ENCODE measurements around the gene NCMAP. TPM values are rescaled to one million over a fixed set of nuclear protein-coding genes. Genes with fewer than 3 reads are reported as not detected.

Gene NCMAP
- total RNA-seq, 2 experiments from 2014 or later, result not detected

DNA sequence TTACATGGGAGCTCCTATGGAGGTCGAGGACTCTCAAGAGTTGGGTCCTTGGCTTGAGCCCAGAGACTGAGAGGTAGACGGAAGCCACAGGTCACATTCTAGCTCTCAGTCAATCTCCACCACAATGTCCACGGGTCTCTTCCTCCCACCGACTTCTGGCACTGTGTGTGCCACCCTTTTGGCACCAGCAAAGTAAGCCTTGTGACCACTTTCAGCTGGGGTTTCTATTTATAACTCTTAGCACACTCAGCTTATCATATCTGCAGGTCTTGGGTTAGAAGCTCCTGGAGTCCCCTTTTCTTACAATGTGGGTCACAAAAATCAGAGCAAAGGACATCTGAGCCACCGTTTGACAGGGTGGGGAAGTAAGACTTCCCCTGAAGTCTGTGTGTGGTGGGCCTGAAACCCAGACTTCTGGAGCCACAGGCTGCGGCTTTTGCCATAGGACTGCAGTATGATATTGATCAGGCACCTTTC is 28.3 kb downstream of the NCMAP start:
- H3K36me3 Mint-ChIP-seq (ENCODE audit: low read depth), result no peaks in the 10 kb centered on the region
- POLR2A ChIA-PET, result no interaction called here
- H3K9me3 Mint-ChIP-seq, result no peaks in the 10 kb centered on the region
- H3K27ac Mint-ChIP-seq, result no peak overlapping the region
- CTCF ChIA-PET, result interaction anchor here (0.6 to 0.9 kb wide), 2 partner anchors 24 to 169 kb away, joined by 3 read pairs; partner anchors contain the start of gene NIPAL3
- peaks cover 6% of the 10 kb centered on the region for H3K27me3 Mint-ChIP-seq
- DNase-seq, result no peak
- H3K4me1 Mint-ChIP-seq, result peaks cover 8% of the 10 kb centered on the region
- no peak overlapping the region for H3K4me3 Mint-ChIP-seq

DNA sequence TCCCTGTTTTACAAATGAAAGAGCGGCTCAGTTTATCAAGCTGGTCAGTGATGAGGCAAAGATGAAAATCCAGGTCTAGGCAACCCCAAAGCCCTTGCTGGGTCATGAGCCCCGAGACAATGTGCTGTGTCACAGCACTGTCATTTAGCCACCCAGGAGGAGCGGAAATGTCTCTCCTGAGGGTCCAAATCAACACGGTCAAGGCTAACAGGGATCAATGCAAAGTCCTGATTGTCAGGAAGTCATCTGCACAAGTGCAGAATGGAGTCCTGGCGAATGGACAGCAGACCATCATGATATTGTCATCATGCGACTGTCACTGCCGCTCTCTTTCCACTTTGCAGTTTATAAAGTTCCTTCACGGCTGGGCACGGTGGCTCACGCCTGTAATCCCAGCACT is 30.2 kb downstream of the NCMAP start:
- no peak overlapping the region for H3K27ac Mint-ChIP-seq
- no peak for DNase-seq
- H3K9me3 Mint-ChIP-seq, result no peaks in the 10 kb centered on the region
- no peaks in the 10 kb centered on the region for H3K36me3 Mint-ChIP-seq (ENCODE audit: low read depth)
- POLR2A ChIA-PET, result interaction anchor here (2.4 kb wide), 1 partner anchor 169 kb away, joined by 9 read pairs; no protein-coding TSS in a partner anchor
- H3K27me3 Mint-ChIP-seq, result peaks cover 6% of the 10 kb centered on the region
- H3K4me3 Mint-ChIP-seq, result no peak overlapping the region
- CTCF ChIA-PET, result interaction anchor here (1.1 to 2.9 kb wide), 19 partner anchors 9 to 387 kb away, joined by 3 to 41 read pairs (median 6); partner anchors contain the start of gene NIPAL3
- peaks cover 8% of the 10 kb centered on the region for H3K4me1 Mint-ChIP-seq

DNA sequence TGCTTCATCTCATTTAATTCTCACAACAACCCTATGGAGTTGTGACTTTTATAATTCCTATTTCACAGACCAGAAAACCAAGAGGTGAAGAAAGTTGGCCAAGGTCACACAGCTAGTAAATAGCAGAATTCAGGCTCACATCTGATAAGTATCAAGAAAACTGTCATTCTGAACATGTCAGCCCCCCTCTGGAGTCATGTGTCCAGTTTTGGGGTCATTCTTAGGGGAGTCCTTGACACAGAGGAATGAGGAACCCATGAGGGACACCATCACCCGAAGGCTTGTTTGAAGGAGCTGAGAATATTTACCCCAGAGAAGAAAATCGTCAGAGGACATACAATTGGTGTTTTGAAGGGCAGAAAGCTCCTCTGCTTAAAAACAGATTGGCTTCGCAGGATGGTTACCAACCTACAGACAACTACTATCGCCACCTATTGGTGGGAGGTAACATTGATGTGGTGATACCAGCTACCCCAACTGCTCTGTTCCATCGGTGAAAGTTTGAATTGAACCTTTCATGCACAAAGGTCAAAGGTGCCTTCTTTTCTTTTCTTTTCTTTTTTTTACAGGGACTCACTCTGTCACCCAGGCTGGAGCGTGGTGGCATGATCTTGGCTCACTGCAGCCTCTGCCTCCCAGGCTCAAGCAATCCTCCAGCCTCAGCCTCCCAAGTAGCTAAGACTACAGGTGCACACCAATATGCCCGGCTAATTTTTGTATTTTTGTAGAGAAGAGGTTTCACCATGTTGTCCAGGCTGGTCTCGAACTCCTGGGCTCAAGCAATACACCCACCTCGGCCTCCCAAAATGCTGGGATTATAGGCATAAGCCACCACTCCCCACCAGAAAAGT is 31.3 kb downstream of the NCMAP start:
- ChIA-PET POLR2A (interaction anchor here (0.6 to 2.4 kb wide), 7 partner anchors 46 to 172 kb away, joined by 3 to 9 read pairs (median 5); partner anchors contain the start of genes NIPAL3 and RCAN3), CTCF (interaction anchor here (0.5 to 2.9 kb wide), 62 partner anchors 9 to 1364 kb away, joined by 3 to 41 read pairs (median 4); partner anchors contain the start of genes NCMAP, NIPAL3 and RCAN3)
- no peak overlapping the region for H3K4me3 Mint-ChIP-seq
- no peaks in the 10 kb centered on the region for H3K9me3 Mint-ChIP-seq
- peaks cover 8% of the 10 kb centered on the region for H3K4me1 Mint-ChIP-seq
- DNase-seq, result peak; percentile 54
- no peak overlapping the region for H3K27ac Mint-ChIP-seq
- no peaks in the 10 kb centered on the region for H3K36me3 Mint-ChIP-seq (ENCODE audit: low read depth)
- peaks cover 8% of the 10 kb centered on the region for H3K27me3 Mint-ChIP-seq

GRCh38 chr1:24588573-24588972 is 32.7 kb downstream of the NCMAP start:
- H3K4me1 Mint-ChIP-seq, result peaks cover 8% of the 10 kb centered on the region
- CTCF ChIA-PET, result interaction anchor here (1.1 to 2.9 kb wide), 9 partner anchors 12 to 390 kb away, joined by 3 to 41 read pairs (median 19); partner anchors contain the start of genes NIPAL3 and RCAN3
- no peaks in the 10 kb centered on the region for H3K9me3 Mint-ChIP-seq
- H3K4me3 Mint-ChIP-seq, result no peak overlapping the region
- peaks cover 8% of the 10 kb centered on the region for H3K27me3 Mint-ChIP-seq
- no peak for DNase-seq
- no peak overlapping the region for H3K27ac Mint-ChIP-seq
- POLR2A ChIA-PET, result interaction anchor here (1.9 to 2.4 kb wide), 2 partner anchors 47 to 172 kb away, joined by 8 to 9 read pairs; no protein-coding TSS in a partner anchor
- no peaks in the 10 kb centered on the region for H3K36me3 Mint-ChIP-seq (ENCODE audit: low read depth)

- no peak for DNase-seq
- POLR2A ChIA-PET, result no interaction called here
- Mint-ChIP-seq H3K4me1 (peaks cover 8% of the 10 kb centered on the region), H3K27ac (no peak overlapping the region), H3K4me3 (no peak overlapping the region), H3K9me3 (no peaks in the 10 kb centered on the region), H3K36me3 (ENCODE audit: low read depth) (no peaks in the 10 kb centered on the region), H3K27me3 (peaks cover 9% of the 10 kb centered on the region)
- CTCF ChIA-PET, result interaction anchor here (1.3 to 1.9 kb wide), 2 partner anchors 48 to 174 kb away, joined by 3 to 6 read pairs; partner anchors contain the start of gene NIPAL3
Measured at GRCh38 chr1:24589200-24589599, 33.3 kb downstream of the NCMAP start.

- Mint-ChIP-seq H3K27ac (no peak overlapping the region), H3K4me1 (peaks cover 6% of the 10 kb centered on the region), H3K4me3 (no peak overlapping the region), H3K36me3 (ENCODE audit: low read depth) (no peaks in the 10 kb centered on the region), H3K9me3 (no peaks in the 10 kb centered on the region), H3K27me3 (peaks cover 10% of the 10 kb centered on the region)
- POLR2A ChIA-PET, result interaction anchor here (0.7 kb wide), 1 partner anchor 50 kb away, joined by 3 read pairs; no protein-coding TSS in a partner anchor
- CTCF ChIA-PET, result interaction anchor here (0.6 to 1.5 kb wide), 4 partner anchors 50 to 390 kb away, joined by 3 to 5 read pairs (median 3); no protein-coding TSS in a partner anchor
- DNase-seq, result no peak
Measured at GRCh38 chr1:24591781-24592180, 35.9 kb downstream of the NCMAP start.

DNA sequence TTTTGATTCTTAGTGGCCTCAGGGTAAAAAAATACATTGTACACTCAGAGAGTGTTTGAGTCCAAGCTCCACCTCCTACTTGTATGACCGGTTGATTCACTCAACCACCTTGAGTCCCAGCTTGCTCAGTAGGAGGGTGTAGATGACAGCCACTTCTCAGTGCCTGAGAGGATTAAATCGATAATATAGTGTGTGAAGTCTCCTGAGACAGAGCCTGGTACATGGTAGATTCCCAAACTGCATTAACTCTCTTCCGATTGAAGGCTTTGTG is 38.4 kb downstream of the NCMAP start:
- CTCF ChIA-PET, result no interaction called here

GRCh38 chr1:24596401-24596880 is 40.6 kb downstream of the NCMAP start:
- no peak overlapping the region for H3K4me3 Mint-ChIP-seq

More for the DNA sequence above, 38.4 kb downstream of the NCMAP start:
- no peaks in the 10 kb centered on the region for H3K36me3 Mint-ChIP-seq (ENCODE audit: low read depth)
- H3K27ac Mint-ChIP-seq, result no peak overlapping the region
- no peak overlapping the region for H3K4me3 Mint-ChIP-seq
- H3K9me3 Mint-ChIP-seq, result no peaks in the 10 kb centered on the region
- POLR2A ChIA-PET, result no interaction called here
- no peak for DNase-seq
- no peaks in the 10 kb centered on the region for H3K4me1 Mint-ChIP-seq
- peaks cover 12% of the 10 kb centered on the region for H3K27me3 Mint-ChIP-seq

DNA sequence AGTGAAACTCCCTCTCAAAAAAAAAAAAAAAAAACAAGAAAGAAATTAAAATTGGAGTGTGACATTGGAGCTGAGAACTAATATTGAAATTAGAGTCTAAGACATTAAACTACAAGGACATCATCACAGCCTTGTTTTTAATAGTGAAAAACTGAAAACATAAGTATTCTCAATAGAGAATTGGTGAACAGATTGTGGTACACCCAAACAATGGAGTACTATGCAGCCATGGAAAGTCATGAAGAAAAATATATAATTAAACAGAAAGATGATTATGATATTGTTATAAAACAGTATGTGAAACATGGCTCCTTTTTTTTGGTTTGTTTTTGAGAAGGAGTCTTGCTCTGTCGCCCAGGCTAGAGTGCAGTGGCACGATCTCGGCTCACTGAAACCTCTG is 43.4 kb downstream of the NCMAP start:
- ChIA-PET POLR2A (no interaction called here), CTCF (interaction anchor here (1.1 kb wide), 1 partner anchor 12 kb away, joined by 4 read pairs; no protein-coding TSS in a partner anchor)
- Mint-ChIP-seq H3K27ac (no peak overlapping the region), H3K9me3 (no peaks in the 10 kb centered on the region), H3K4me3 (no peak overlapping the region), H3K36me3 (ENCODE audit: low read depth) (no peaks in the 10 kb centered on the region), H3K27me3 (peaks cover 9% of the 10 kb centered on the region), H3K4me1 (no peaks in the 10 kb centered on the region)
- no peak for DNase-seq

More at GRCh38 chr1:24596401-24596880, 40.6 kb downstream of the NCMAP start:
- peaks cover 12% of the 10 kb centered on the region for H3K27me3 Mint-ChIP-seq
- CTCF ChIA-PET, result interaction anchor here (0.8 to 1.5 kb wide), 4 partner anchors 9 to 398 kb away, joined by 3 to 7 read pairs (median 3); no protein-coding TSS in a partner anchor
- H3K36me3 Mint-ChIP-seq (ENCODE audit: low read depth), result no peaks in the 10 kb centered on the region
- H3K27ac Mint-ChIP-seq, result no peak overlapping the region
- POLR2A ChIA-PET, result no interaction called here
- no peak for DNase-seq
- H3K9me3 Mint-ChIP-seq, result no peaks in the 10 kb centered on the region
- H3K4me1 Mint-ChIP-seq, result no peaks in the 10 kb centered on the region

DNA sequence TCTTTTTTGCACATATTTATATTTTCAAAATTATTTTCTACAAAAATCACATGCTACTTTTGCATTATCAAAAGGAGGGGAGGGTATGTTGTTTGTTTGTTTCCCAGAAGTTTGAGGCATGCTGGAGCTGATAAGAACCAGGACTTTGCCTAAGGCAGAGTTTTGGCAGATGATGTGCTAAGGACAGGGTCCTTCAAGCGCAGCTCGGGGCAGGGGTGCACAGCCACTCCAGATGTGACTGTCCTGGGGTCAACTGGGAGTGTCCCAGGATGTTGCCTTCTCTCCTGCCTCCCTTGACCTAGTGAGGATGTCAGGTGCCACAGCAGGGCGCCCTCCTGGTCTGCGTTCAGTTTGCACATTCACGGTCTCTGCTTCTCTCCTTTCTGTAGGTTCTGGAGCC is 44.7 kb downstream of the NCMAP start:
- Mint-ChIP-seq H3K27ac (no peak overlapping the region), H3K36me3 (ENCODE audit: low read depth) (no peaks in the 10 kb centered on the region), H3K9me3 (no peaks in the 10 kb centered on the region), H3K4me1 (no peaks in the 10 kb centered on the region), H3K27me3 (peaks cover 2% of the 10 kb centered on the region), H3K4me3 (no peak overlapping the region)
- CTCF ChIA-PET, result no interaction called here
- POLR2A ChIA-PET, result no interaction called here
- DNase-seq, result no peak

- CTCF ChIA-PET, result no interaction called here
- POLR2A ChIA-PET, result no interaction called here
- H3K27ac Mint-ChIP-seq, result no peak overlapping the region
- DNase-seq, result no peak
- H3K4me3 Mint-ChIP-seq, result no peak overlapping the region
- H3K27me3 Mint-ChIP-seq, result peaks cover 6% of the 10 kb centered on the region
- H3K9me3 Mint-ChIP-seq, result no peaks in the 10 kb centered on the region
- no peaks in the 10 kb centered on the region for H3K36me3 Mint-ChIP-seq (ENCODE audit: low read depth)
- no peaks in the 10 kb centered on the region for H3K4me1 Mint-ChIP-seq
Measured at GRCh38 chr1:24605534-24606295, 49.8 kb downstream of the NCMAP start.

- Mint-ChIP-seq H3K4me1 (no peaks in the 10 kb centered on the region), H3K36me3 (ENCODE audit: low read depth) (no peaks in the 10 kb centered on the region), H3K27ac (no peak overlapping the region), H3K27me3 (peaks cover 7% of the 10 kb centered on the region), H3K4me3 (no peak overlapping the region), H3K9me3 (no peaks in the 10 kb centered on the region)
- no peak for DNase-seq
- ChIA-PET CTCF (no interaction called here), POLR2A (no interaction called here)
Measured at GRCh38 chr1:24606296-24606605, 50.4 kb downstream of the NCMAP start.

DNA sequence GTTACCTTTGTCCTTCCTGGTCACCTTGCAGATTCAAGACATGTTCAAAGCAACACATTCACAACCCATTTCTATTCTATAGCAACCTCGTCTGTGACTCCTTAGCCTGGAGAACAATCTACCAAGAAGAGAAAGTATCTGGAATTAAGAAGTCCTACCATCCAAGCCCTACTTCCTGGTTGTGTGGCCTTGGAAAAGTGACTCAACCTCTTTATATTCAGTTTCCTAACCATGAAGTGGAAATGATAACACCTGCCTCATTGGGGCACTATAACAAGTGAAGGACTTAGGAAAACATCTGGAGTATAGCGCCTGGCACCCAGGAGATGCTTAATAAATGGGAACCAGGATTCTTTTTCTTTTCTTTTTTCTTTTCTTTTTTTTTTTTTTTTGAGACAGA is 50.7 kb downstream of the NCMAP start:
- CTCF ChIA-PET, result interaction anchor here (0.7 kb wide), 1 partner anchor 43 kb away, joined by 4 read pairs; no protein-coding TSS in a partner anchor
- Mint-ChIP-seq H3K4me3 (no peak overlapping the region), H3K9me3 (no peaks in the 10 kb centered on the region), H3K36me3 (ENCODE audit: low read depth) (no peaks in the 10 kb centered on the region), H3K27me3 (peaks cover 7% of the 10 kb centered on the region), H3K27ac (no peak overlapping the region), H3K4me1 (no peaks in the 10 kb centered on the region)
- DNase-seq, result no peak
- POLR2A ChIA-PET, result no interaction called here
